Spleen (tissue), 11 donors: ENCODE results near the gene PCDHGC3. TPM values are rescaled to one million over a fixed set of nuclear protein-coding genes. Genes with fewer than 3 reads are reported as not detected.

Experiments used
- DNase-seq: peaks from one replicate; pipeline ENCODE4 v3.0.0-alpha.2; 2020
- H3K27ac ChIP-seq, 8 donors: fragments of 200-600 bp; sonication (generic) in 7 of 8; 1 replicate in 4 of 8; 2 replicates in 4 of 8; pipeline versions ENCODE4 v1.5.0 to v1.8.0; 2016 to 2021; ENCODE audit warnings: inconsistent platforms in 4 of 8, mild to moderate bottlenecking in 4 of 8, moderate library complexity in 1 of 8
- H3K27me3 ChIP-seq, 7 donors: fragments of 200-600 bp; sonication (generic) in 6 of 7; replicated peaks in 1 of 7; 1 replicate in 4 of 7; 2 replicates in 3 of 7; pipeline versions ENCODE4 v1.5.0 to v1.8.0; 2016 to 2021; ENCODE audit warnings: inconsistent platforms in 3 of 7, mild to moderate bottlenecking in 1 of 7
- H3K36me3 ChIP-seq, 6 donors: fragments of 200-600 bp; sonication (generic) in 5 of 6; 1 replicate in 4 of 6; 2 replicates in 2 of 6; pipeline versions ENCODE4 v1.5.0 to v1.8.0; 2016 to 2021; ENCODE audit warnings: inconsistent platforms in 2 of 6
- H3K4me1 ChIP-seq, 6 donors: fragments of 200-600 bp; sonication (generic) in 5 of 6; 1 replicate in 3 of 6; 2 replicates in 3 of 6; pipeline versions ENCODE4 v1.5.0 to v1.8.0; 2016 to 2021; ENCODE audit warnings: inconsistent platforms in 3 of 6
- H3K4me3 ChIP-seq, 8 donors: fragments of 200-600 bp; sonication (generic) in 7 of 8; 1 replicate in 4 of 8; 2 replicates in 4 of 8; pipeline versions ENCODE4 v1.5.0 to v1.8.0; 2016 to 2021; ENCODE audit warnings: inconsistent platforms in 4 of 8, mild to moderate bottlenecking in 4 of 8, moderate library complexity in 2 of 8
- H3K9me3 ChIP-seq, 8 donors: fragments of 200-600 bp; sonication (generic) in 7 of 8; 1 replicate in 4 of 8; 2 replicates in 4 of 8; pipeline versions ENCODE4 v1.5.0 to v1.8.0; 2016 to 2021; ENCODE audit warnings: inconsistent platforms in 4 of 8
- CTCF ChIP-seq, 11 experiments: fragments of 200-600 bp in 7 of 11; fragments of 450-650 bp in 4 of 11; sonication (generic) in 4 of 11; IDR thresholded peaks in 8 of 11; conservative IDR thresholded peaks in 3 of 11; 1 replicate in 7 of 11; 2 replicates in 4 of 11; pipeline versions ENCODE4 v1.4.0 to v1.8.0; 2016 to 2021; ENCODE audit warnings: antibody characterized with exemption in 11 of 11, inconsistent platforms in 4 of 11, mild to moderate bottlenecking in 1 of 11
- POLR2A ChIP-seq, 3 donors: fragments of 450-650 bp; IDR thresholded peaks; one replicate each; pipeline ENCODE4 v1.5.1; 2017; ENCODE audit warnings: antibody characterized with exemption in 3 of 3, mild to moderate bottlenecking in 1 of 3
- POLR2AphosphoS5 ChIP-seq, 3 donors: sonication (generic); formaldehyde crosslinking; IDR thresholded peaks; one replicate each; pipeline ENCODE4 v1.5.1; 2017; ENCODE audit warnings: antibody characterized with exemption in 3 of 3
- WGBS, 5 donors: extraction: QIAGEN DNeasy Blood & Tissue Kit in 3 of 5; methylation state at CpG; one replicate each; pipeline versions ENCODE4 v1.1.5 to v1.1.7; 2013 to 2018; 5-methylcytosine and 5-hydroxymethylcytosine counted together
- intact Hi-C: fragments of 100-400 bp; cut with DNase I; formaldehyde crosslinking; loops from one replicate; pipeline ENCODE4 v1.15.0; 2023; ENCODE audit warnings: low total_unique reads
- polyA plus RNA-seq, 3 donors: library from polyadenylated mRNA; stranded (reverse); fragments of 200-250 nt; gene quantifications; one replicate each; pipeline ENCODE4 v1.2.1, GENCODE V29; 2013
- total RNA-seq, 7 donors: library from RNA; depleted of rRNA in 3 of 7; stranded (reverse); fragments of >200 nt in 3 of 7; fragmentation: NEBNext Ultra II Directional in 4 of 7; extraction: Animal tissue kit (Norgen Biotek cat#: 25700) in 4 of 7; gene quantifications; one replicate each; pipeline versions ENCODE4 v1.1.0 to v1.2.1, GENCODE V29; 2016 to 2021
- donor health status: healthy with polysubstance abuse.
- donor health status: DM: no; HTN: no; CAD: no; lungs with moderate emphysema.
- donor health status: DM: no; HTN: no; CAD: no.
- donor health status: Bipolar disorder and iron deficiency.
- donor health status: healthy.
- donor health status: DM: no; HTN: no; CAD: no.
- donor health status: DM: yes; HTN: yes; CAD: no.

Gene PCDHGC3
- total and polyA plus RNA-seq, 10 donors, result 7.0 to 26.7 (median 19.2) TPM

GRCh38 chr5:141487131-141487530, 11.4 kb downstream of the PCDHGC3 start:
- no peak overlapping the region for H3K4me3 ChIP-seq
- H3K9me3 ChIP-seq, result no peaks in the 10 kb centered on the region
- intact Hi-C loops, result no loop called here
- TF ChIP-seq POLR2A (IDR thresholded peaks at IDR 0.05), result no peak
- TF ChIP-seq POLR2AphosphoS5 (IDR thresholded peaks at IDR 0.05), result no peak
- no peak for TF ChIP-seq CTCF (IDR thresholded peaks at IDR 0.05 in 8 of 11, conservative IDR thresholded peaks at IDR 0.05 in 3 of 11)
- H3K27me3 ChIP-seq, result peaks cover 0 to 95% (median 29%) of the 10 kb centered on the region in 7 donors
- WGBS, 5 donors, result 76 to 91% (median 83%) methylated on average over 7 of the region's 7 CpGs
- H3K4me1 ChIP-seq, result peaks cover 3 to 38% (median 26%) of the 10 kb centered on the region in 6 donors
- peaks cover 0 to 12% (median 0%) of the 10 kb centered on the region in 6 donors for H3K36me3 ChIP-seq
- no peak for DNase-seq
- no peak overlapping the region for H3K27ac ChIP-seq

- H3K4me1 ChIP-seq, result peaks cover 3 to 54% (median 34%) of the 10 kb centered on the region in 6 donors
Measured at GRCh38 chr5:141488591-141489561, 13.1 kb downstream of the PCDHGC3 start, which contains the start of gene PCDHGC5. Gene PCDHGC5, plus strand, starts transcription at chr5:141489081. Its CDS starts 160 bp downstream, at chr5:141489241.

GRCh38 chr5:141489841-141490240, 14.1 kb downstream of the PCDHGC3 start:
- 87 to 92% (median 89%) methylated on average over 7 to 10 of the region's 10 CpGs for whole genome bisulfite sequencing, 5 donors

More at GRCh38 chr5:141488591-141489561, 13.1 kb downstream of the PCDHGC3 start, which contains the start of gene PCDHGC5:
- H3K27ac ChIP-seq, result no peak within 1 kb of the TSS
- H3K36me3 ChIP-seq, result peaks cover 0 to 12% (median 0%) of the 10 kb centered on the region in 6 donors
- intact Hi-C loops, result no loop called here
- H3K27me3 ChIP-seq, result peaks cover 0 to 97% (median 34%) of the 10 kb centered on the region in 7 donors
- no peak for TF ChIP-seq CTCF (IDR thresholded peaks at IDR 0.05 in 8 of 11, conservative IDR thresholded peaks at IDR 0.05 in 3 of 11)
- TF ChIP-seq POLR2AphosphoS5 (IDR thresholded peaks at IDR 0.05), result no peak
- TF ChIP-seq POLR2A (IDR thresholded peaks at IDR 0.05), result no peak
- WGBS, 5 donors, result 76 to 85% (median 80%) methylated on average over 14 of the region's 14 CpGs
- no peak within 1 kb of the TSS for H3K4me3 ChIP-seq
- H3K9me3 ChIP-seq, result no peaks in the 10 kb centered on the region
- no peak for DNase-seq

More at GRCh38 chr5:141489841-141490240, 14.1 kb downstream of the PCDHGC3 start:
- intact Hi-C loops, result no loop called here
- no peak for DNase-seq
- Histone ChIP-seq H3K27ac (no peak overlapping the region), H3K36me3 (peaks cover 0 to 12% (median 0%) of the 10 kb centered on the region in 6 donors), H3K4me3 (no peak overlapping the region), H3K9me3 (no peaks in the 10 kb centered on the region), H3K4me1 (peaks cover 3 to 54% (median 29%) of the 10 kb centered on the region in 6 donors), H3K27me3 (peaks cover 0 to 97% (median 33%) of the 10 kb centered on the region in 7 donors)
- TF ChIP-seq POLR2AphosphoS5 (IDR thresholded peaks at IDR 0.05) (no peak), CTCF (IDR thresholded peaks at IDR 0.05 in 8 of 11, conservative IDR thresholded peaks at IDR 0.05 in 3 of 11) (no peak), POLR2A (IDR thresholded peaks at IDR 0.05) (no peak)
